Measurements from ENCODE around the gene PLCD3.
A peak's percentile ranks its signal among the peaks of the same experiment; 100 is the strongest.

PLCD3 gene

DNA sequence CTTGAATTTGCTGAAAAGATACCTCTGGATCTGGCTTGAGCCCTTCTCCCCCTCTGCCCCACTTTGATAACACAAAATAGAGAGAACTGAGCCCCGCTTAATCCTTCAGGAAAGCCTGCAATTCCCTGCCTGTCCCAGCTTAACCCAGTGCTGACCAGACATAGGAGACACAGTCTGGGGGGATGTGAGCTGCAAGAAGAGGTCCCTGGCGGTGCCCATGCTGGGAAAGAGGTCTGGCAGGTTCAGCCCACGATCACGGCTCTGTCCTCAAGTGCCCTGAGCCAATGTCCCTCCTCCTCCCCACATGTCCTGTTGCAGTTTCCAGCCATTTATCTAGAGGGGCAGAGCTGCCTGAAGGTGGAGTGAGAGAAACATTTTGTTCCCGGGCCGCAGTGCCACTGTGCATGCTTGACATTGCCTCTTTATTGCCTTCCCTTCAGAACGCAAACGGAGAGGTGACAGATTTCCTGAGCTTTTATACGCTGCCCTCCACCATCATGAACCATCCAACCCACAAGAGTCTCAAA lies 29.0 kb downstream of the PLCD3 start:
- DNase-seq (ENCODE audit: low read depth, low spot score): no peak
- H3K9me3 ChIP-seq (ENCODE audit: insufficient read depth, low read length): no peaks in the 10 kb centered on the region
- H3K4me1 ChIP-seq (ENCODE audit: insufficient read depth, insufficient read length): peaks cover 3% of the 10 kb centered on the region
- H3K27me3 ChIP-seq (ENCODE audit: insufficient read depth, insufficient read length): no peaks in the 10 kb centered on the region
- TF ChIP-seq YY1 (IDR thresholded peaks at IDR 0.05; ENCODE audit: insufficient read depth, insufficient read length): no peak
- TF ChIP-seq ZNF274 (IDR thresholded peaks at IDR 0.05; ENCODE audit: low read depth, low read length): no peak
- TF ChIP-seq SUZ12 (IDR thresholded peaks at IDR 0.05; ENCODE audit: extremely low read depth, insufficient read depth, insufficient read length): no peak
- no peak overlapping the region for H3K4me3 ChIP-seq (ENCODE audit: insufficient read length, low read depth)
- peaks cover 84% of the 10 kb centered on the region for H3K36me3 ChIP-seq (ENCODE audit: insufficient read depth, insufficient read length, low read length)
- H3K9ac ChIP-seq (ENCODE audit: insufficient read length, low read depth): no peak overlapping the region

DNA sequence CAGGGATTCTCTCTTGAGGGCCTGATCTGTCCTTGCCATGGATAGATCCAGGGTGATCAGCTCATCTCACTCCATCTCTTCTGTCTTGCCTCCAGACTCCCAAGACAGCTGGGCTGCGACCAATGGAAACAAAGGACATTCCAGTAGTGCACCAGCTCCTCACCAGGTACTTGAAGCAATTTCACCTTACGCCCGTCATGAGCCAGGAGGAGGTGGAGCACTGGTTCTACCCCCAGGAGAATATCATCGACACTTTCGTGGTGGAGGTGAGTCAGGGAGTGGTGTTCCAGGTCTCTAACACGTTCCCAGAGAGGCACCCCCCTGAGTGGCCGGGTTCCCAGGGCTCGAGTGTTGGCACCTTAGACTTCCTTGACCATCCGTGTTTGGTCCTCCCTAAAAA lies 29.5 kb downstream of the PLCD3 start:
- DNase-seq (ENCODE audit: low read depth, low spot score): no peak
- Histone ChIP-seq H3K4me3 (ENCODE audit: insufficient read length, low read depth) (no peak overlapping the region), H3K36me3 (ENCODE audit: insufficient read depth, insufficient read length, low read length) (peaks cover 84% of the 10 kb centered on the region), H3K9me3 (ENCODE audit: insufficient read depth, low read length) (no peaks in the 10 kb centered on the region), H3K4me1 (ENCODE audit: insufficient read depth, insufficient read length) (peaks cover 3% of the 10 kb centered on the region), H3K27me3 (ENCODE audit: insufficient read depth, insufficient read length) (no peaks in the 10 kb centered on the region), H3K9ac (ENCODE audit: insufficient read length, low read depth) (no peak overlapping the region)
- TF ChIP-seq YY1 (IDR thresholded peaks at IDR 0.05; ENCODE audit: insufficient read depth, insufficient read length) (no peak), ZNF274 (IDR thresholded peaks at IDR 0.05; ENCODE audit: low read depth, low read length) (no peak), SUZ12 (IDR thresholded peaks at IDR 0.05; ENCODE audit: extremely low read depth, insufficient read depth, insufficient read length) (no peak)

DNA sequence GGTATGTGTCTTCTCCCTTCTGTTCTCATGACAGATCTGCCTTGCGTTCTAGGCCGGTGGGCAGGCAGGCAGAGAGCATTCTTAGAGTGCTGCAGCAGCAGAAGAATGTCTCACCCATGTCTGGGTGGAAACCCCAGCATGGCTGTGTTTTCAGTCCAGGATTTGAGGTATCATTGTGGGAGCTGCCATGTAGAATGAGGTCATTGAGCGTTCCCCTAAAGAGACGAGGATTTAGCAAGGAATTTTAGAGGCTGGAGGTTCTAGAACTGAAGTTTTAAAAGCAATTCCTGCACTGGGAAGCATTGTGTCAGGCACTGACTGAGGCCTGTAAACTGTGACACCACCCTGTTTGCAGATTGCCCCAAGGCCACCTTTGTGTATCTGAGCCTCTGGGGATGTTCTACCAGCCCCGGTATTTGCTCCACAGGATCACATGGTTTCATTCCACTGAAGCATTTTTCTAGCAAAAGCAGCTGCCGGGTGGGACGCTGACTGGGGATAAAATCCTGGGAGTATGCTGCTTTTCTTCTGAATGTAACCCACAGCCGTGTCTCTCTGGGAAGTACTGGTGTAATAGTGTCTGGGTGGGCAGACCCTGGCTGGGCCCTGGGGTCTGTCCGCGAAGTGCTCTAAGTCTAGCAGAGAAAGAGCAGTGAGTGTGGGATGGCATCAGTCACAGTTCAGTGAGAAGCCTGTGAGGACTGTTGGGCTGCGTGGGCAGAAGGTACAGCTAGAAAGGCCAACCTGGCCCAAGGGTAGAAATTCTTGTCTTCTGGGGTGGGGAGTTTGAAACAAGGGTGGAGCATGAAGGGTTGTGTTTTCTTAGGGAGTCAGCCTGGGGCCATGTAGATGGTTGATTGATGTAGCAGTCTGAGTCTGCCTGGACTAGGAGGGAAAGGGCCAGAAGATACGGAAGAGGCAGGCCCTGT lies 30.2 kb downstream of the PLCD3 start:
- no peak for DNase-seq (ENCODE audit: low read depth, low spot score)
- Histone ChIP-seq H3K36me3 (ENCODE audit: insufficient read depth, insufficient read length, low read length) (peaks cover 84% of the 10 kb centered on the region), H3K9ac (ENCODE audit: insufficient read length, low read depth) (peak overlapping the region; percentile 23), H3K27me3 (ENCODE audit: insufficient read depth, insufficient read length) (no peaks in the 10 kb centered on the region), H3K4me3 (ENCODE audit: insufficient read length, low read depth) (no peak overlapping the region), H3K9me3 (ENCODE audit: insufficient read depth, low read length) (no peaks in the 10 kb centered on the region), H3K4me1 (ENCODE audit: insufficient read depth, insufficient read length) (peaks cover 3% of the 10 kb centered on the region)
- TF ChIP-seq SUZ12 (IDR thresholded peaks at IDR 0.05; ENCODE audit: extremely low read depth, insufficient read depth, insufficient read length) (no peak), YY1 (IDR thresholded peaks at IDR 0.05; ENCODE audit: insufficient read depth, insufficient read length) (no peak), ZNF274 (IDR thresholded peaks at IDR 0.05; ENCODE audit: low read depth, low read length) (no peak)

DNA sequence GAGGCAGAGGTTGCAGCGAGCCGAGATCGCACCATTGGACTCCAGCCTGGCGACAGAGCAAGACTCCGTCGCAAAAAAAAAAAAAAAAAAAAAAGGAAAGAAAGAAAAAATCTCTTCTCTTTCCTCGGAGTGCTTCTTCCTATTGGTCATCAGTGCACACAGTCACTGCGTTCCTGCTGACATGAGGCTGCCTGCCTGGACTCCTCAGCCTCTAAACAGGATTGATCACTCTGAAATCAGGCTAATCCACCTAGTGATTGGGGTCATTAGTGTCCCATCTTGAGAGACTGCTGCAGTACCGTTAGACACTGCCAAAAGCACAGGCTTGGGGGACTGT lies 30.8 kb downstream of the PLCD3 start:
- H3K27me3 ChIP-seq (ENCODE audit: insufficient read depth, insufficient read length): no peaks in the 10 kb centered on the region
- H3K9ac ChIP-seq (ENCODE audit: insufficient read length, low read depth): peak overlapping the region; percentile 23
- no peak overlapping the region for H3K4me3 ChIP-seq (ENCODE audit: insufficient read length, low read depth)
- peaks cover 3% of the 10 kb centered on the region for H3K4me1 ChIP-seq (ENCODE audit: insufficient read depth, insufficient read length)
- DNase-seq (ENCODE audit: low read depth, low spot score): no peak
- TF ChIP-seq YY1 (IDR thresholded peaks at IDR 0.05; ENCODE audit: insufficient read depth, insufficient read length): no peak
- TF ChIP-seq ZNF274 (IDR thresholded peaks at IDR 0.05; ENCODE audit: low read depth, low read length): no peak
- TF ChIP-seq SUZ12 (IDR thresholded peaks at IDR 0.05; ENCODE audit: extremely low read depth, insufficient read depth, insufficient read length): no peak
- H3K36me3 ChIP-seq (ENCODE audit: insufficient read depth, insufficient read length, low read length): peaks cover 84% of the 10 kb centered on the region
- H3K9me3 ChIP-seq (ENCODE audit: insufficient read depth, low read length): no peaks in the 10 kb centered on the region

DNA sequence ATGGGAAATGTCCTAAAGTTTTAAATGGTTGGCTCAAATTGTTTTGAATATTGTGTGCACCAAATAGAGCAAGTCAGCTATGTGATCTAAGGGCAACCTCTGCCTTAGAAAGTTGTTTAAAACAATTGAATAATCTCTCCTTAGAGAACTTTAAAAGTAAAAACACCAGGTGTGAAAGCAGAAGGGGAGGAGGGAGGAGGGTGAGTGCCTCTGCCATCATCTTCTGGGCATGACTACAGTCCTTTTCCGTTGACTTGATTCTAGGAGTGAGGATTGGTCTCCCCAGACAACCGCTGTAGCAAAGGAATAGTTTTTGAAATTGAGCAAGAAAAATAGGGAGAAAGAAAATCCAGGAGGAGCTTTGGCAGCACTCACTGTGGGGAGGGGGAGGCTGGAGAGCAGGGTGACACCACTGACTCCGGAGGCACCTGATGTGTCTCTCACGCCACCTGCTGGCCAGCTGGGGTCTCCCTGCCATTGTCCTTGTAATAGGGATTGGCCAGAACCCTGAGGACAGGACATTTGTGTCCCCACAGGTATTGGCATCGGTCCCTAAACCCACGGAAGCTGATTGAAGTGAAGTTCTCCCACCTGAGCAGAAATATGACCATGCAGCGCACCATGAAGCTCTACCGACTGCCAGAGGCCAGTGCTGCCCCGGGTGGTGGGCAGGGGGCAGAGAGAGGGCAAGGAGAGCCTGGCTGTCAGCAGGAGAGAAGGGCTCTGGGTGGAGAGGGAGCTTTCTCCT lies 33.3 kb downstream of the PLCD3 start:
- peaks cover 78% of the 10 kb centered on the region for H3K36me3 ChIP-seq (ENCODE audit: insufficient read depth, insufficient read length, low read length)
- no peaks in the 10 kb centered on the region for H3K27me3 ChIP-seq (ENCODE audit: insufficient read depth, insufficient read length)
- H3K4me1 ChIP-seq (ENCODE audit: insufficient read depth, insufficient read length): peaks cover 3% of the 10 kb centered on the region
- H3K9ac ChIP-seq (ENCODE audit: insufficient read length, low read depth): no peak overlapping the region
- TF ChIP-seq SUZ12 (IDR thresholded peaks at IDR 0.05; ENCODE audit: extremely low read depth, insufficient read depth, insufficient read length) (no peak), ZNF274 (IDR thresholded peaks at IDR 0.05; ENCODE audit: low read depth, low read length) (no peak), YY1 (IDR thresholded peaks at IDR 0.05; ENCODE audit: insufficient read depth, insufficient read length) (no peak)
- peak; percentile 71 for DNase-seq (ENCODE audit: low read depth, low spot score)
- no peak overlapping the region for H3K4me3 ChIP-seq (ENCODE audit: insufficient read length, low read depth)
- H3K9me3 ChIP-seq (ENCODE audit: insufficient read depth, low read length): no peaks in the 10 kb centered on the region

DNA sequence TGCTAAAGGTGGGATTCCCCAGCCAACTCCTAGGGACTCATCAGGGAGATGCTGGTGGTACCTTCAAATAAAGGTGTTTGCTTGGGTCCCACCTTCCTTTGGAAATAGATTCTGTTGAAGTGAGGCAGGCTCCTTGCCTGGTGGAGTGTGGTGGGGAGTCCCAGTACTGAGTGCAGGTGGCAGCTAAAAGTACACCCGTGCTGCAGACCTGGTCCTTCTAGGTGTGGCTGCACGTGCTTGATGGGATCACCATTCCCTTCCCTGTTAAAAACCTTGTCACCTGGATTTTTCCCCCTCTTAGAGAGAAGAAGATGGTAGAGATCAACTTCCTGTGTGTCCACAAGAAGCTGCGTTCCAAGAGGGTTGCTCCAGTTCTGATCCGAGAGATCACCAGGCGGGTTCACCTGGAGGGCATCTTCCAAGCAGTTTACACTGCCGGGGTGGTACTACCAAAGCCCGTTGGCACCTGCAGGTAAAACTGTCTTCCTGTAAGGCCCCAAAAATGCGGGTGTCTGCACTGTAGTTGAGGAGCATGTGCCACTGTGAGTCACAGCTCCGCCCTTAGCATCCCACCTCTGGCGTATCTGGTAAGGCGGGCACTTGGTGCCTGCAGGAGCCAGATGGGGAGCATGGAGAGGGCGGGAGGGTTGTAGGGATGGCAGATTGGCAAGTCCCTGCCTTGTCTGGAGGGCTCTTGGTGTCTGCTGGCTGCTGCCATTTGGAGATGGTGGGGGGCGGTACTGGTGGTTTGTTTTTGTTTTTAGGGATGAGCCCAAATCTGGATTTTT lies 34.0 kb downstream of the PLCD3 start:
- no peaks in the 10 kb centered on the region for H3K9me3 ChIP-seq (ENCODE audit: insufficient read depth, low read length)
- H3K27me3 ChIP-seq (ENCODE audit: insufficient read depth, insufficient read length): no peaks in the 10 kb centered on the region
- TF ChIP-seq SUZ12 (IDR thresholded peaks at IDR 0.05; ENCODE audit: extremely low read depth, insufficient read depth, insufficient read length): no peak
- TF ChIP-seq ZNF274 (IDR thresholded peaks at IDR 0.05; ENCODE audit: low read depth, low read length): no peak
- no peak for TF ChIP-seq YY1 (IDR thresholded peaks at IDR 0.05; ENCODE audit: insufficient read depth, insufficient read length)
- no peak for DNase-seq (ENCODE audit: low read depth, low spot score)
- no peak overlapping the region for H3K4me3 ChIP-seq (ENCODE audit: insufficient read length, low read depth)
- peaks cover 78% of the 10 kb centered on the region for H3K36me3 ChIP-seq (ENCODE audit: insufficient read depth, insufficient read length, low read length)
- peaks cover 3% of the 10 kb centered on the region for H3K4me1 ChIP-seq (ENCODE audit: insufficient read depth, insufficient read length)
- no peak overlapping the region for H3K9ac ChIP-seq (ENCODE audit: insufficient read length, low read depth)

All from NT2/D1 (cell line).